Limb (tissue), 2 donors: ENCODE results near the gene CAPZA2.
A peak's percentile ranks its signal among the peaks of the same experiment; 100 is the strongest.
"Not testable (repeated sequence)": the region's sequence is repeated elsewhere in the genome, so short reads cannot be mapped to it uniquely, and the experiment has no call there.

Source experiments
- DNase-seq, 2 donors: peaks; one replicate each; pipeline ENCODE4 v3.0.0-alpha.2; 2016; ENCODE audit errors: extremely low spot score in 2 of 2

Gene CAPZA2

DNA sequence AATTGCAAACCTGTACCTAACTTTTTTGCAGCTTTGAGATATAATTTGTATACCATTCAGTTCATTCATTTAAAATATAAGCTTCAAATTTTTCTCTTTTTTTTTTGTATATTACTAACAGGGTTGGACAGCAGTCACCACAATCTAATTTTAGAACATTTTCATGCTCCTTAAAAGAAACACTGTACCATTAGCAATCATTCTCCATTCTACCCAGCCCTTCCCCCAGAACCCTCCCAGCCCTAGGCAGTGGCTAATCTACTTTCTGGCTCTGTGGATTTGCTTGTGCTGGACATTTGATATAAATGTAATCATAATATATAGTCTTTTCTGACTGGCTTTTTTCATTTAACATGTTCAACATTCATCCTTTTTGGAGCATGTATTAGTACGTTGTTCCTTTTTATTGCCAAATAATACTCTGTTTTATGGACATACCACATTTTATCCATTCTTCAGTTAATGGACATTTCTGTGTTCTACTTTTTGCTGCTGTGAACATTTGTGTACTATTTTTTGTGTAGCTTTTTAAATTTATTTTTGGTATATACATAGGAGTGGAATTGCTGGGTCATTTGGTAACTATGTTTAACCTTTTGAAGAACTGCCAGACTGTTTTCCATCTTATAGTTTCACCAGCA lies 50.0 kb downstream of the CAPZA2 start:
- DNase-seq = no peak

DNA sequence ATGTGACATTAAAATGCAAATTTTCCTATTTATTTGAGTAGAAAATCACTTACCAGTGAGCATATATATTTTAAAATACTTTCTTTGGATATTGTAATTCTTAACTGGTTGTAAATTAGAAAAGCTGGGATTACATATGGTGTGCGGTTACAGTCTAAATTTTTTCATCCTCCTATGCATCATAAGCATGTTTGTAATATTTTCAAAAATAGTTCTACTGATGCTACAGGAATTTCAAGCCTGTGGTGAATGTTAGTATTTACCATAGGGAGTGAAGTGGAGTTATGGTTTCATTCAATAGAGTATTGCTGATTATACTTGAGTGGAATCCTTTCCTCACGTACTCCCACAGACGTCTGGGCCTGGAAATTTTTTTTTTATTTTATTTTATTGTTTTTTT lies 56.3 kb downstream of the CAPZA2 start:
- DNase-seq = no peak

DNA sequence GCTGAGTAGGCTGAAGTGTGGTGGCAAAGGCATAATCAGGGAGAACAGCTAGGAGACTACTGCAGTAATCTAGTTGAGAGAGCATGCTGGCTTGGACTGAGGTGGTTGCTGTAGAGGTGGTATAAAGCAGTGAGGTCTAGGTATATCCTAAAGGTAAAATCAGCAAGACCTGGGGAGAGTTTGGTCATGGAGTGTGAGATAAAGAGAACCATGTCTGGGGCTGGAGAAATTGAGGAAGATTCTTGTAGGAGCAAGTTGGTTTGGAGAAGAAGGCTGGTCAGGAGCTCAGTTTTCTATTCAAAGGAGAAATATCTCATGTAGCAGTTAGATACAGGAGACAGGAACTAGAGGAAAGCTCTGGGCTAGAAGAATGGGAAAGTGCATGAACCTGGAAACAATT lies 58.0 kb downstream of the CAPZA2 start:
- DNase-seq = no peak

GRCh38 chr7:116922545-116922944 lies 60.2 kb downstream of the CAPZA2 start:
- DNase-seq = no peak

DNA sequence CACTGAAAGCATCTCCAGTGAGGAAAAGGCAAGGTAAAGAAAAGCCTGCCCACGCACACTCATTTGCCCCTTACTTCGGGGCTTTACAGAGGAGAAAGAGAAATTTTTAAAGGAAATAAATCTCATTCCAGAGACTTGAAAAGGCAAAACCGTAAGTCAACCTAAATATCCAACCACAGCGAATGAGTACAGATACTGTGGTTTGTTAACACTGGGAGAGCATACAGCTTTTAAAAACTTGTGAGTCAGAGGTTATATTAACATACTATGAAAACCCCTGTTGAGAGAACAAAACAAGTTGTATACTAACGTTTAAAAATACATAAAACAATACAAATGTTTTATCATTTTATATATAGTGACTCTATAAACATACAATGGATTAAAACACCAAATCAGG lies 62.4 kb downstream of the CAPZA2 start:
- no peak for DNase-seq

- no peak for DNase-seq
Observed at GRCh38 chr7:116929021-116929420, 66.6 kb downstream of the CAPZA2 start.

- DNase-seq = peak; percentile 78 to 85
Observed at GRCh38 chr7:116929914-116930913, 67.8 kb downstream of the CAPZA2 start.

GRCh38 chr7:116932566-116932965 lies 70.2 kb downstream of the CAPZA2 start:
- DNase-seq = no peak

GRCh38 chr7:116933465-116933864 lies 71.1 kb downstream of the CAPZA2 start:
- DNase-seq = no peak

- no peak for DNase-seq
Observed at GRCh38 chr7:116934580-116934979, 72.2 kb downstream of the CAPZA2 start.

DNA sequence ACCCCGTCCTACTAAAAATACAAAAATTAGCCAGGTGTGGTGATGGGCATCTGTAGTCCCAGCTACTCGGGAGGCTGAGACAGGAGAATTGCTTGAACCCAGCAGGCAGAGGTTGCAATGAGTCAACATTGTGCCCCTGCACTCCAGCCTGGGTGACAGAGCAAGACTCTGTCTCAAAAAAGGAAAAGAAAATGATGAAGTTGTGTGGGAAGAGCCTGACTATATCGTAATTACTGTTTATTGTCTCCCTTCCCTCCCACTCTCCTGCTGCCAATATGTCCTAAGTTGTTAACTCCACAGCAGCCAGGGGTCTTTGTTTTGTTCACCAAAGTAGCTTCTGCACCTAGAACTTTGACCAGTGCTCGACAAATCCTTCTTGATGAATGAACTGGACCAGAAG lies 74.5 kb downstream of the CAPZA2 start:
- DNase-seq = not testable (repeated sequence)

- DNase-seq = no peak
Observed at GRCh38 chr7:116938678-116939077, 76.3 kb downstream of the CAPZA2 start.

- no peak for DNase-seq
Observed at GRCh38 chr7:116940689-116941370, 78.4 kb downstream of the CAPZA2 start.

DNA sequence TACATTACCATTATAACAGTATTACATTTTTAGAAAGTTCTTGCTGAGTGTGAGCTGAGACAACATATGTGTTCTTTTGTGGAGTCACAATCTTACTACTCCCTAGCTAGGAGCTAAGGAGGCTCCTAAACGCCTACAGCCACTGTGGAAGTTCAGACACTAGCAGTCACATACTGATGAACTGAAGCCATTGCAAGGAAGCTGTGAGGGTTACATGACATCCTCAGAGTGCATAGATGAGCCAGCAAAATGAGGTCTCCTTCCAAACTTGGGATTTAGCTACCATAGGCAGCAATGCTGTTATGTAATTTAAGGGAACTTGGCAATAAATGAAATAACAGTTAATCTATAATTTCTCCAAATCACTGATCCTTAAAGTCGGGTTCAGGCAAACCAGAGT lies 80.1 kb downstream of the CAPZA2 start:
- DNase-seq = no peak

- no peak for DNase-seq
Observed at GRCh38 chr7:116948934-116949333, 86.5 kb downstream of the CAPZA2 start.

- DNase-seq = no peak
Observed at GRCh38 chr7:116949941-116950801, 87.8 kb downstream of the CAPZA2 start.

DNA sequence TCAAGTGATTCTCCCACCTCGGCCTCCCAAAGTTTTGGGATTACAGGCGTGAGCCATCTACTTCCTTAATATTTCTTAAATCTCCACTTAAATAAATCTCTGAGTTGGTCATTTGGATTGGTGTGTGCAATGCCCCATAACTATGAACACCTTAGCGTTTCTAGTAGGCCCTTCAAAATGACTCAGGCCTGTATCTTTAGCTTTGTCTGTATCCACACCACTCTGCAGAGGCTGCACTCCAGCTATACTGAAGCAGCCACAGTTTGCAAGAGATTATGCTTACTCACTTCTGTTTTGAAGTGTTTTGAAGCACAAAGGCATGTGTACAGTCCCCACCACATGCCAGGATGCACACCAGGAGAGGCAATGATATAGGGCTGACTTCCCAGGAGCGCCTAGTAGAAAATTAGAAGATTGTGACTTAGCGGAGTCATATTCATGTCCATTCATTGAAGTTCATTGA lies 88.5 kb downstream of the CAPZA2 start:
- DNase-seq = no peak

DNA sequence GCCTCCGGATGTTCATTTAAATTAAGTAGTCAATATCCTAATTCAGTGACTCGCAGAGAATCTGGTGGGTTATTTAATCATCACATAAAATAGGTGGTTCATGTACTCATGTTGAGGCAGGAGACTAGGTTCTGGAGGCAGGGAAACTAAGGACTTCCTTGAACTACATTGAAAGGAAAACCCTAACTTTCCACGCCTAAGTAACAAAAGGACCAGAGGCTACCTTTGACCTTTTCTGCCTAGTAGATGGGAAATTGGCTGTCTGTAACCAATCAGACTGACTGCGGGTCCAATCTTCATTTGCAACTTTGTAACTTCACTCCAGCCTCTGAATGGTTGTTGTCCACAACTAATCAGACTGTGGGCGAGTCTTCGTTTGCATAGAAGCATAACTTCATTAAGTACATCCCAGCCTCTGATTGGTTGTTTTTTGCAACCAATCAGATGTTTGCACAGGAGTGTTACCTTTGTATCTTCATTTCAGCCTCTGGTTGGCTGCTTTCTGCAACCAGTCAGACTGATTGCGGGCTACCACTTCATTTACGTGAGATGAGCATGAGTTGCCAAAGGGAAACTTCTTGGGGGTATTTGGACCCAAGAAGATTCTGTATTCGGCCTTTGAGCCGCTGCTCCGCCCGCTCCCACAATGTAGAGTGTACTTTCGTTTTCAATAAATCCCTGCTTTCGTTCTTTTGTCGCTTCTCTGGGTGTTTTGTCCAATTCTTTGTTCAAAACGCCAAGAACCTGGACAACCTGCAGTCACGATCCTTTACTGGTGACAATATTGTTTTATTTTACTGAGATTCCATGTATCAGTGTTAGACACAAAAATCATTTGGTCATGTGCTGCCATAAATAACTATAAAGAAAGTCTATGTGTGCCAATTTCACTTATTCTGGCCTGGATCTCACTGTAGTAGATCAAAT lies 89.2 kb downstream of the CAPZA2 start:
- no peak for DNase-seq

DNA sequence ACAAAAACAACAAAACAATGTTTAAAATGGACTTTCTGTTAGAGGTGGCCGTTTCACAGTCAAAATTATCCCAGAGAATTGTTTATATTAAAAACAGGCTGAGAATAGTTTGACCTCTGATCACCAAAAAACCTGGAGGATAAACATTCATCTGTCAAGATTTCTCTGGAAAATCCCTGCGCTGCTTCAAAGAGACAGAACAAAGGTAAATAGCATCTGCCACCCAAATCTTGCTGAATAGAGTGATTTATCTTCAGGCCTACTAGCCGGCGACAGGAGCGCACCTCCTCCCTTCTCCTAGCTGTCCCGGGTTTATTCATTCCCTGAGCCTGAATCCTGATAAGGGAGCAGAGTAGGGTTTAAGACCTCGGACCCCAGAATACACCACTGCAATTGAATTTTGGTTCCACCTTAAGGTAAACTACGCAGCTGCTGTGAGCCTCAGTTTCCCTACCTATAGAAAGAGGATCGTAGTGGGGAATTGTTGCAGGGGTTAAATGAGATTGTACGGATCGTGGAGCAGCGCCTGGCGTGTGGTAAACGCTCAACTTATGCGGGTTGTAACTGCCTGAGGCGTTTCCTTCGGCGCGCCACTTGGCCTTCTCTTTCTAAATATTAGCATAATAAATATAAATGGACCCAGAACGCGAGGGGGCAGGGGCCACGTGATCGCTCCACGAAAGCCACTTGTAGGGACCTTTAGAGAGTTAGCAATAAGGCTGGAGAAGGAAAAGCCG lies 90.4 kb downstream of the CAPZA2 start:
- DNase-seq = peak in 1 of 2 donors; percentile 57
